ENCODE results near the gene TPM2. TPM values are rescaled to one million over a fixed set of nuclear protein-coding genes. Genes with fewer than 3 reads are reported as not detected.

Gene TPM2
- polyA plus RNA-seq, 1 of the 3 experiments (the other 2 are of a cell fraction) = 620 TPM

- Histone ChIP-seq H3K4me2 (no peak overlapping the region), H2AFZ (ENCODE audit: low read depth) (no peak overlapping the region), H3K9me2 (no peaks in the 10 kb centered on the region), H3K36me3 (replicated peaks in 1 of 2; ENCODE audit: control insufficient read depth in 1 of 2, insufficient read depth in 2 of 2, low read length in 1 of 2) (peaks cover 54 to 88% of the 10 kb centered on the region in 2 experiments), H3K4me3 (ENCODE audit: low read depth in 2 of 2, low read length in 1 of 2) (no peak overlapping the region), H3K4me1 (ENCODE audit: control insufficient read depth in 1 of 2, insufficient read depth in 2 of 2, low read depth in 1 of 2, low read length in 1 of 2) (no peaks in the 10 kb centered on the region), H3K79me2 (ENCODE audit: insufficient read depth) (no peaks in the 10 kb centered on the region; the same call in 1 of the 2 replicates), H3K27ac (ENCODE audit: low read depth in 2 of 2, low read length in 1 of 2) (no peak overlapping the region), H3K27me3 (ENCODE audit: insufficient read depth) (no peaks in the 10 kb centered on the region), H3F3A (replicated peaks; ENCODE audit: insufficient read depth) (peaks cover 7% of the 10 kb centered on the region), H4K20me1 (ENCODE audit: insufficient read depth) (no peaks in the 10 kb centered on the region), H3K9me3 (no peaks in the 10 kb centered on the region), H3K9ac (no peak overlapping the region)
- POLR2A ChIA-PET = no interaction called here
- 95% methylated on average over 4 of the region's 4 CpGs for WGBS (ENCODE audit: low lambda C conversion rate)
- DNase-seq = no peak
- TF ChIP-seq TCF12 (IDR thresholded peaks at IDR 0.05) (no peak), SIN3A (IDR thresholded peaks at IDR 0.05; ENCODE audit: borderline replicate concordance, low read depth, low read length) (no peak), MEF2A (IDR thresholded peaks at IDR 0.05; ENCODE audit: borderline replicate concordance, low read depth) (no peak), TAF1 (IDR thresholded peaks at IDR 0.05; ENCODE audit: borderline replicate concordance, low read depth, low read length) (no peak), JUND (IDR thresholded peaks at IDR 0.05) (no peak), FOSL2 (IDR thresholded peaks at IDR 0.05; ENCODE audit: borderline replicate concordance, low read depth) (no peak), GABPA (IDR thresholded peaks at IDR 0.05; ENCODE audit: low read depth) (no peak), FOXM1 (IDR thresholded peaks at IDR 0.05; ENCODE audit: low read depth) (no peak), RAD21 (IDR thresholded peaks at IDR 0.05; ENCODE audit: low read length) (no peak), NRF1 (IDR thresholded peaks at IDR 0.05; ENCODE audit: low read depth, low read length) (no peak), USF2 (IDR thresholded peaks at IDR 0.05; ENCODE audit: borderline replicate concordance, low read depth, low read length) (no peak), USF1 (IDR thresholded peaks at IDR 0.05; ENCODE audit: borderline replicate concordance, low read depth) (no peak), RXRA (IDR thresholded peaks at IDR 0.05; ENCODE audit: borderline replicate concordance, low read depth) (no peak), NFIC (IDR thresholded peaks at IDR 0.05; ENCODE audit: borderline replicate concordance) (no peak), FOXJ3 (CRISPR knock-in tag; IDR thresholded peaks at IDR 0.05) (no peak), REST (IDR thresholded peaks at IDR 0.05; ENCODE audit: low read depth, low read length) (no peak)
- CTCF ChIA-PET = interaction anchor here (19.9 kb wide), 1 partner anchor 12 kb away, joined by 183 read pairs; no protein-coding TSS in a partner anchor
These were observed 18.4 kb upstream of the TPM2 start for GRCh38 chr9:35708146-35708545.

Measured in SK-N-SH (cell line).